Urothelium cell line (cell line): ENCODE data around the gene ENO4.

Experiments used
- DNase-seq: peaks from one replicate; pipeline ENCODE4 v3.0.0; 2011; ENCODE audit warnings: low spot score, mixed read lengths
- FAIRE-seq: peaks from 2 replicates; lab custom pipeline; 2011; peaks lifted over from hg19 to GRCh38; lab: Jason Lieb, UNC

ENO4 gene

DNA sequence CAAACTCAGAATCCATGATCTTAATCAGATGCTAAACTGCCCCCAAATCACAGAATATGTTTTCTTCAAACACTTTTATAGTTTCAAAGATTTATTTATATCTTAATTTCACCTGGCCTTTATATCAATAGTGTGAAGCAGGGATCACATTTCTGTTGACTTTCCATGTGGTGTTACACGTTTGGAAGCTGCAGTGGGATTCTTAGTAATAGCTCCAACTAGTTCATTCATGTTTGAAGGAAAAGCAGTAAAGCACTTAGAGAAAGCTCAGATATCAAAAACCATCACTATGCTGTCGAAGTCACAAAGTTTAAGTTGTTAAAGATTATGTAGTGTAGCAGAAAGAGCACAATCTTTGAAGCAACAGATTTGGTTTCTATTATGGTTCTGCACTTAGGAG, 16.8 kb downstream of the ENO4 start:
- DNase-seq = no peak
- FAIRE-seq = no peak

DNA sequence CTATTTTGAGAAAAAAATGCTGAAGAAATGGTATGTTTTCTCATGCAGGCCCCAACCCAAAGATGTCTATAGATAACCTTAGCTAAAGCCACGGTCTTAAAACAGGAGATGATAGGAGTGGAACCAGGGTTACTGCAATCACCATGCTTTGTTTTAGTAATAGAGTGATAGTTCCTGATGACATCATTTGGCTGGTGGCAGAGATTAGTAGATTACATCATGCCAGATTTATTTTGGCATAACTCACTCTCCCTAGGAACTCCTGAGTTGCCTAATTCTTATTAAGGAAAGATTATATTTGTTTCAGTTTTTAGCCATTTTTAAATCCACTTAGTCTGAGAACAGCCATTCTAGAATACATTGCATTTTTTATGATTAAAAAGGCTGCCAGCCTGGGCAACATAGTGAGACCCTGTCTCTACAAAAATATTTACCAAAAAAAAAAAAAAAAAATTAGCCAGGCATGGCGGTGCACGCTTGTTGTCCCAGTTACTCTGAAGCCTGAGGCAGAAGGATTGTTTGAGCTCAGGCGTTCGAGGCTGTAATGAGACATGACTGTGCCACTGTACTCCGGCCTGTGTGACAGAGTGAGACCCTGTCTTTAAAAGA, 17.8 kb downstream of the ENO4 start:
- DNase-seq = no peak
- no peak for FAIRE-seq

DNA sequence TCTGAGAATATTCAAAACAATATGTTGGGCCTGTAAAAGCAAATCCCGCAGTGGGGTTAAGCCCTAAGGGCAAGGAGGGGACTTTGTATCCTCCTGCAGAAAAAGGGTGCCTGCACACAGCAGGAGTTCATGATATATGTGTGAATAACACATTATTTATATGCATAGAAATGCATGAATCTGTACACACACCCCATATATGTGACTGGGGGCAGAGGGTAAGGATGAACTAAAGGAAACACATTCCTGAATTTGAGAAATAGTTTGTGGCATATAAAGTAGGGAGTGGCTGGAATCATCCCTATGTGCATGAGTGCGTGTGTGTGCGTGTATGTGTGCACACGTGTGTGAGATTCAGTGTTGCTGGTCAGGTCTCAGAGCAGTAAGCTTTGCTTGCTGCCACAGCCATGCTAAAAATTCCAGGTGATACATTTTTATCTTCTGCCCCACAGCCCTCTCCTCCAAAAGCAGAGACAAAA, 18.9 kb downstream of the ENO4 start:
- DNase-seq (no peak), FAIRE-seq (no peak)

DNA sequence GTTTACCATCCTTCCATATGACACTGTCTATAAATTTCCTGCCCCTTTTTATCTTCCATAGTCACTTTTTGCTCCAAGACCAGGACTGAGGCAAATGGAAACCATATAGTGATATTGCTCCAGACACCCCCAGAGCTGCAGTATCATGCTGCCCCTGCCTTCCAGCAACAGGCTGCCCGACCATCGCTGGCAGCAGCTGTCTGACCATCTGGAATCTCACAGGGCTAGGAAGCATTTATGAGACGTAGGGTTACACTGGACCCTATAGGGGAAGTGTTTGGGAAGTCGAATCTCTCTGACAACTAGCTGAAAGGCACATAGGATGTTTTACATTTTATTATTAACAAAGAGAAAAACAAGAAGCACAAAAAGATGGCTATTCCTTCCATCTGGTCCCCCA, 19.4 kb downstream of the ENO4 start:
- DNase-seq (no peak), FAIRE-seq (no peak)

DNA sequence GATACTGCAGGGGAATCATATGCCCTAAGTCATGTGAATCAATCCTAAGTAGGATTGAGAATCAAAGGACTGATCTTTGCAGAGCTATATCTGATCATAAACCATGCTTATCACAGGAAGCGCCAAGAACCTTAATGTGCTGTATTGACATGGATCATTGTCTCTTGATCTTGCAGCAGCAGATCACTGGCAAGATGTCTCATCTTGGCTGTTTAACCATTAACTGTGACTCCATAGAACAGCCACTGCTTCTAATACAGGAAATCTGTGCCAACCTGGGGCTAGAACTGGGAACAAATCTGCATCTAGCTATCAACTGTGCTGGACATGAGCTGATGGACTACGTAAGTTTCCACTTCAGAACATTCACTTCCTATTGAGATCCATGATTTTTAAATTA, 21.6 kb downstream of the ENO4 start:
- FAIRE-seq = no peak

DNA sequence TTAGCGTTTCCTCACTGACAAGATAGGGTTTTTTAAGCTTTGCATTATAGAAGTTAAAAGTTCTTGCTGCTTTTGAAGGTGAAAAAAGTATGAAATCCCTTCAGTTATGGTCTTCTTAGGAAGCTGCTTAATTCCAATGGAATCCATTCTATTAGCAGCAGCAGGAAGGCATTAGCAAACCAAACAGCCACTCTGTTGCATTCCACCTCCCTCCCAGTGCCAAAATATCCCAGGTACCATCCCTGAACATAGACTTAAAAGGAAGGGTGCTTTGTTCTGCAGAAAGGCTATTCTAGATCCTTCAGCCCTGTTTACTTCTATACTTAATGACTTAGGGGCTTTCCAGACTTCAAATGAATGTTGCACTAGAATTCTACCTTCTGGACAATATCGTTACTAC, 23.8 kb downstream of the ENO4 start:
- DNase-seq = no peak
- no peak for FAIRE-seq

More for the DNA sequence above, 21.6 kb downstream of the ENO4 start:
- DNase-seq = no peak

DNA sequence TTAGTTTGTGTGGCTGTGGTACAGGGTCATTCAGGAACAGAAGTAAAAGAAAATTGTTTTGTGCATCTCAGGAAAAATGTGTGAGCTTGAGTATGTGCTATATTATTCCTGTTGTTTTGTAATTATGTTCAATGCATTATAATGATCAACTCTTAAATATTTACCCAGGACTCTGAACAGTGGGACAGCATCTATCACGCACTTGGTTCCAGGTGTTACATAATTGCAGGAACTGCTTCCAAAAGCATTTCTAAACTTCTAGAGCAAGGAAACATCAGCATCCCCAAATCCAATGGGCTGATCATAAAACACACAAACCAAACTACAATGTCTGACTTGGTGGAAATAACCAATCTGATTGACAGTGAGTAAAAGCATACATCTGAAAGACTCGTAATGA, 26.6 kb downstream of the ENO4 start:
- DNase-seq = no peak
- FAIRE-seq = no peak

DNA sequence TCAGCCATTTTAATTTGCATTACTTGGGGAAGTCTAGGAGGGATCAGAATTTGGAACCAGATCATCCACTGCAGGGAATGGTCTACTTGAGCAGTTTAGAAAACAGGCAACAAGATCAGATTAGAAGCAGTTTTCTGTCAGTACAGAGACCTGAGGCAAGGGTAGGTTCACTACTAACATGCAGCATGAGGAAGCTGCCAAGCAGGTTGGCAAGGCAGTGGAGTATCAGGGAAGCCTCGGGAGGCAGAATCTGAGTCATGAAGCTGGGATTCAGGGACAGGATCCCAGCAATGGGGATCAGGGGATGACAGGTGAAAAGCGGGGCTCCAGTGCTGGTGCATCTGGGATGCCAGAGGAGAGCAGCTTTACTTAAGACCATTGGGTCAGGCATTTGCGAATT, 28.1 kb downstream of the ENO4 start:
- no peak for DNase-seq
- no peak for FAIRE-seq

DNA sequence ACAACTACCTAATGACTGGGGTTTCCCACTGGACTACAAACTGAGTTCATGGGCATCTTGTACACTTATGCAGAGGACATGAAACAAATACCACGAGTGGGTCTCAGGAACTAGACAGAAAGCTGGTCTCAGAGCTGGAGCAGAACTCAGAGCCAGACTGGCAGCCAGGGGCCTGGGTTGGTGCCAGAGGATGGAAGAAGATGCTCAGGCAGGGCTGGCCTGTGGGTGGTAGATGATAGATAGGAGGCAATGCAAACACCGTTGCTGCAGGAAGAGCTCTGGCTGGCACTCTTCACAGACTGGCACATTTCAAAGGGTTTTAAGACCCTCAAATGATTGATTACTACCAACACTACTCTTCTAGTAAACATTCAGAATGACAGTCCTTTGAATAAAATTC, 28.8 kb downstream of the ENO4 start:
- FAIRE-seq = no peak

DNA sequence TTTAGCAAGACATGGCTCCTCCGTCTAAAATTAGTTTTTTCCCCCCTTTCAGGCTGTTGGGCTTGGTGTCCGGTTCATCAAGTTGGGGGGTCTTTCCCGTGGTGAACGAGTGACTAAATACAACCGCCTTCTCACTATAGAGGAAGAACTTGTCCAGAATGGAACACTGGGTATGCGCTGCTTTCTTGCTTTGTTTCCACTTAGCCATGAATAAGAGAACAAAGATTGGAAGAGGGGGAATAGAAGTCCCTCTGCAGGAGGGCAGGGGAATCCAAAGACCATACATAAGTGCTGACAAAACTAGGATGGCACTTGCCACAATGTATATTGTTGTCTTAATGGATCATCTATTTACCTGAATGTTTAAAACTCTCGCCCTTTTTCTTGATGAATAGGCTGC, 30.5 kb downstream of the ENO4 start:
- DNase-seq = no peak
- FAIRE-seq = peak; percentile 13

More for the DNA sequence above, 28.8 kb downstream of the ENO4 start:
- no peak for DNase-seq

DNA sequence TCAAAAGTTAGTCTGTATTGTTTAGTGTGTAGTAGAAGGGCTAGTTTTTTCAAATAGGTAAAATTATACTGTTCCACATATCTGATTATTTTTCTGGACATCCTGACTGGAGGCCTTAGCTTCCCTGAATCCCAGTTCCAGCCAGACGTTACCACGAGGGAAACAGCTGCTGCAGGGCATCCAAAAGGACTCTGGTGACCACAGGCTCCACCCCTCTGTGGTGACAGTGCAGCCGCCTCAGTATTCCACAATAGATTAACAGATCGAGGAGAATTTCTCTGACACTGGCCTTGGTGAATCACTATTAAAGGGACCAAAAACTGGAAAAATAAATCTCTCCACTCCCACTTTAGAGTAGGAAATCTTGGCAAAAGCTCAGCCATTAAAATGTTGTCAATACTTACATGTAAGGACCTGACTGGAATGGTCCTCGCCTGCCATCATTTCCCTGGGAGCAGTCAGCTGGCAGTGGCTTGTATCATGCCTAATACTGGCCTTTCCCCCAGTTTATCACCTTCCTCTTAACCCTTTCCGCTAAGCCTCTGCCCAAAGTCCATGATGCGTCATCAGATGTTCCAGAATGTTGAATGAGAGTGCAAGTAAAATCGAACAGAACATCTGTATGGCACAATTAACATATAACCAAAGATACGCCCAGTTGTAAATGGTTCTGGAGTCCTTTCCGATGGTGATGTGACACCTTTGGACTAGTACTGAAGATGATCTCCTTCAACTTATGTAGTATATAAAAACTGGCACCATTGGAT, 31.6 kb downstream of the ENO4 start:
- FAIRE-seq = no peak
- peak; percentile 11 for DNase-seq

DNA sequence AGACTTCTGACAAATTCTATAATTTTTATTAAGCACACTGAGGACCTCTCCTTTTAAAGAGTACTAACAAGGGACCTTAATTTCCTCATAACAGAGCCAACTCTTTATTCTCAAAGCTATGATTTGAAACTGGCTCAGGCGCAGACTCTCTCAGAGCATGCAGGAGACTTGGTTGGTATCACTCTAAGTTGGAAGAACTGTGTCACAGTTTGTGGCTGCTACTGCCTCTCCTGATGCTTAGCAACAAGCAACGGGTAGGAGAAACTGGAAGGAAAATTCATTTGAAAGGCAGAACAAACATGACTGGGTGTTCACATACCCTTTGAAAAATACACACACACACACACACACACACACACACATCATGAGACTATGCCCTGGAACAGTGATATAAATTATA, 33.3 kb downstream of the ENO4 start:
- DNase-seq (no peak), FAIRE-seq (no peak)

DNA sequence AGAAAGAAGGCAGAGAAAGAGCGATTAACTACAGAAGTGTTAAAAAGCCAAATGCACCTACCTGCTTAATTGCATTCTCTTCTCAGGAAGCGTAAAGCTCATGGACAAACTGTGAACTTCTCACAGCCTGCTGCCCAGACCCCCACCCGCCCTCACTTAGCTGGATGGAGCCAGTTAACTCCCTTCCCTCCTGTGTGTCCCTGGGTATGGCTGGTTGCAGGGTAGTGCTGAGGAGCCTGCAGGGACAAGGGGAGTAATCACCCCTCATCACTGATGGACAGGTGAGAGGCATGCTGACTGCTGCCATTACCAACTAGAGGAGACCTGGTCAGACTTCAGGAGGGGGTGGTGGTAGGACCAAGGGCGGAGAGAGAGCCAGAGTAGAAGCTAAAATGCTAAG, 37.5 kb downstream of the ENO4 start:
- DNase-seq (no peak), FAIRE-seq (no peak)

DNA sequence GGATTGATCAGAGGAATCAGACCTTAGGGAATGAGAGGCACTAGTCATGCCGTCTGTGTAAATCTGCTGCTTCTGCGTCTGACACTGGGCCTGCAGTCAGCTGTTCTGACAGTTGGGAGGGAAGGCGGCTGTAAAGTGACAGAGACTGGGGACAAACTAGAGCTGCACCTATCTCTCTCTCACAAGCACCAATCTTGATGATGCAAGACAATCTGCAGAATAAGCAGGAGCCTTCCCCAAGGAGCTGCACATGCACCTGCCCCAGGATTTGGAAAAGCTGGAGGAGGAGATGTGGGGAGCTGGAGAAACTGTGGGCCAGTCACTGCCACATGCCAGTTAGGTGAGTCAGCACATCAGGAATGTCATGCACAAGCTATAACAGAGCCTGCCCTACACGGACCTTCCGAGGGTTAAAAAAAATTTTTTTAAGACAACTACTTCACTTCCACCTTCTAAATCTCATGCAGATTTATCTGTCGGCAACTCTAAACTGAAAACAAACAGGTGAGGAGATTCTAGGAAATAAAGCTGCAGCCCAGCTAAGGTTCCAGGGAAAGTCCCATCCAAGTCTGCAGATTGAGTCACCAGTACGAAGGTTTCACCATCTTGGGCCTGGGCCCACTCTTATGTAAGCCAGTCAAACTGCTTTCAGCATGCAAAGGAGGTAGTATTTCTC, 39.2 kb downstream of the ENO4 start:
- peak; percentile 88 for DNase-seq
- FAIRE-seq = peak; percentile 50

DNA sequence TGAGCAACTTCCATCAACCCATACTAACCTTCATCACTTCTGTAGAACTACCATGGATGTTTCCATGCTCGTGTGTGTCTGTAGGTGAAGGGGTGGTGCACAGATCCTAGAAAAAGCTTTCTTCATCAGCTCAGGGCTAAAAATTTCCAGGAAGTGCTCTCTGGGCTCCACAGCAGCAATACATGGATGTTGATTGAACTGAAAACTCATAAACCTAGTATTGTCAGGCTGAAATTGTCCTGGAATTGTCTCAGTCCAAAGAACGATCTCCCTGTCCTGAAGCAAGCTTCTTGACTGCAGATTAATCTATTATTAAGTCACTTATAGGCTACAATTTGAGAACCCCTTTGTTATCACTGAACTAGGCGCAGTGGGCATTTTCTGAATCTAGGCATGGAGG, 39.8 kb downstream of the ENO4 start:
- DNase-seq = no peak
- no peak for FAIRE-seq

DNA sequence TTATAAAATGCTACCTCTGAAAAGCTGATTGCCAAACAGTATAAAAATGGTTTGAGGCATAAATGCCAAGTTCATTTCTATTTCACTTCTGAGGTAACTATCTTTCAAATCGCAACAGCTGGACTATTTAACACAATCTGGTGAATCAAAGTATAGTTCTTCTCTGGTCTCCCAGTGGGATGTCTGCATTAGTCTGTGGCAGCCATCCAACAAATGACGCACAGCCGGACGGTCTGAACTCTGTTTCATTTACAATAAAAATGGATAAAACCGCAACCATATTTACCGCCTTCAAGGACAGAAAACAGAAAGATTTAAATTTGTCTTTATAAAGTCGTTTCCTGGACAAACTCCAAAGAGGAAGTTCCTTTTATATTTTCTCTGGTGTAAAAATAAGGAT, 41.9 kb downstream of the ENO4 start:
- no peak for FAIRE-seq
- DNase-seq = peak; percentile 51

DNA sequence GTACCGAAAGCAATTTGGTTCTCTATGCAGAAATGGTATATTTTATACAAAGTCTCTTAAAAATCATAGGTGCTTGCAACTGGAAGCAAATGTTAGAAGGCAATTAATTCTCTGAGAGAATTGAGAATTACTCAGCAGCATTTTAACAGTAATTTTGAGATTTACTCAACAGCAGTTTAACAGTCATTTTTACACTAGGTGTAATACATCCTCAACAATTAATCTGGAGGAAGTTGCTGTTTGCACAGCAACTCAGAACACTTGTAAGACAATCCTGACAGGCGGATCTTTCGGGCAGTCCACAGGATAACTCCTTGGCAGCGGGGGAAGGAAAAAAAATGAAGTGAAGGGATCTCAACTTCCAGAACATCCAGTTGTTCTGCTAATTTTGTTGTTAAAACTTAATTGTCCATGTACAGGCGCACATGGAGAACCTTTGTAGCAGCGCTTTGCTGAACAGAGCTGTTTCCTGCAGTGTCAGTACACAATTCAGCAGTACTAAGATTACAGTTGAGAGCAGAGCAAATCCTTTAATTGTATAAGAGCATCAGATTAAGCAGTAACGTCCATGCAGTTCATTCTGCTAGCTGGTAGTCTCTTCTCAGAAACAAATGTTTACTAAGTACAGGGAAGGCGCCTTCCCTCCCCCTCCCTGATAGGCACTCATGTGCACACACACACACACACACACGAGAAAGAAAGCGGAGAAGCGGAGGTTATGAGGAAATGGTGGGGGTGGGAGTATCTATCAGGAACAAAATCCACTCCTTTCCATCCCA, 43.8 kb downstream of the ENO4 start:
- FAIRE-seq = no peak
- no peak for DNase-seq

DNA sequence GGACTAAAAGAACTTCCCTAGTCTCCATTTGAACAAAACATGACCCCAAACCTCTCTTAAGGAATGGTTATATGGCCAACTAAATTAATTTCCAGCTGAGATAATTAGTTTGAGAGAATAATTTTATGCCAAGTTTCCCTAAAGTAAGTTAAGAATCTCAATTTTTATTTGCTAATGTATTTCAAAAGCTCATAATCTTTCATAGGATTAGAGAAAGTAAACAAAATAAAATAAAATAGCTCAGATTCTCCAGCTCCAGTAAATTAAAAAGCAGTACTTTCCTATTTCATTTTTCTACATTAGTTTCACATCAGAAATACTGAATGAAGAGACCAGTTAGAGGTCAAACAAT, 44.4 kb downstream of the ENO4 start:
- no peak for FAIRE-seq
- no peak for DNase-seq

DNA sequence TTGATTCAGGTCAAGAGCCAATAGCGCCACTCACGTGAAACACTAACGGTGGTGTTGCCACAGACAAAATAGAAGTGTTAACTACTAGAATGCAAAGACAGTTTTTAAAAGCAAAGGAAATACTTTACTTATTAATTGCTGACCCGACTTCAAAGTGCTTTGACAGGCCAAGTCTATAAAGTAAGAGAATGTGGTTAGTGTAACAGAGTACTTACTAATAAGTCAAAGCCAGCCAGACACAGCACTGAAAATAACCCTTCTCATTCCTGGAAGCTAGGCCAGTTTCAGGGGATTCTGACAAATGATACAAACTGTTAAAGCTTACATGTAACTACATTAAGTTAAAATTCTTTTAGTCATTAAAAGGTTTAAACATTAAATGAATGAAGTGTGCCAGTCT, 50.3 kb downstream of the ENO4 start:
- DNase-seq (no peak), FAIRE-seq (no peak)

DNA sequence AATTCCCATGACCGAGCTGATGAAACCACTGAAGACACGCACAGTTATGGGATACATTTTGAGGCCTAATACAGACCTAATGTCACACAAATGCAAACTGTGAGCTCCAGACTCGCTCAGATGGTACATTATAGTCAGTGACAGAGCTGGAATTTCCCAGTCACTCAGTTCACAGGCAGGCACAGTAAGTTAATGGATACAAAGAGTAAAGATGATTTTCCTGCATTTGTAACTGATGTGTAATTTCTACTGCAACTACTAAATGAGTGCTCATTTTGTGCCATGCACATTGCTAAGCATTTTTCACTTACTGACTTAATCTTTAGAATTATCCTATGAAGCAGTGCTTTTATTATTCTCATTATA, 56.5 kb downstream of the ENO4 start:
- DNase-seq = no peak
- FAIRE-seq = no peak

DNA sequence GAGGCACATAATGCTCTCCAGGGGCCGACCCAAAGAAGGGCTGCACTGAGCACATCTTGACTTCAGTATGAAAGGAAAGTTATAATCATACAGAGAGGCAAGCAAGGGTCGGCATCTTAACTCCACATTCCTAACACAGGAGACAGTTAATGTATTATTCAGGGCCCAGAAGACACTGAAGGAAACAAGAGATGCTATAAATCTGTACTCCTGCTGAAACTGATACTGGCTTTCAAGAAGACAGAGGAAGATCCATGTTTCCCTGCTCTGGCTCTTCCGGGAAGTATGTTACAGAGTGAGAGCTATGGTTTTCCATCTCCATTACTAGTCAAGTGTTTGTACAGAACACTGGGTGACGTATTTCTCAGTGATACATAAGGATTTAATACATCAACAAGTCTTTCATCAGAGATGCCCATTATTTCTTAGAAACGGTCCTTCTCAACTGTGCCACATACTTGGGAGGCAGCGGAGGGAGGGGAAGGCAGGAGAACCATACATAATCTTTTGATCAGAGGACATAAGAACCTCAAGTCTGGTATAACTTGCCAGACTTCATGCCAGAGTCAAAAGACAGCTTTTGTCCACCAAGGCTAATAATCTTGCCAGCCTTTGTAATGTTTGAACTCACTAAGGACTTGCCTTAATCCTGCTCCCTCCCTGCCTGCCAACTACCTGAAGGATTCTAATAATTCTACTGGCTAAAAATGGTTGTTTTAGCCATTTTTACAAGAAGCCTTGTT, 58.1 kb downstream of the ENO4 start:
- DNase-seq (no peak), FAIRE-seq (no peak)
